NCI-H2196 treated with DMSO at 0.1 percent for 48 hours (cell line): ENCODE data around the gene IDH3A.

Source experiments
- DNase-seq: peaks from one replicate; lab custom pipeline; 2025; ENCODE audit not compliant: unreplicated experiment; lab: John Stamatoyannopoulos, UW

IDH3A gene

DNA sequence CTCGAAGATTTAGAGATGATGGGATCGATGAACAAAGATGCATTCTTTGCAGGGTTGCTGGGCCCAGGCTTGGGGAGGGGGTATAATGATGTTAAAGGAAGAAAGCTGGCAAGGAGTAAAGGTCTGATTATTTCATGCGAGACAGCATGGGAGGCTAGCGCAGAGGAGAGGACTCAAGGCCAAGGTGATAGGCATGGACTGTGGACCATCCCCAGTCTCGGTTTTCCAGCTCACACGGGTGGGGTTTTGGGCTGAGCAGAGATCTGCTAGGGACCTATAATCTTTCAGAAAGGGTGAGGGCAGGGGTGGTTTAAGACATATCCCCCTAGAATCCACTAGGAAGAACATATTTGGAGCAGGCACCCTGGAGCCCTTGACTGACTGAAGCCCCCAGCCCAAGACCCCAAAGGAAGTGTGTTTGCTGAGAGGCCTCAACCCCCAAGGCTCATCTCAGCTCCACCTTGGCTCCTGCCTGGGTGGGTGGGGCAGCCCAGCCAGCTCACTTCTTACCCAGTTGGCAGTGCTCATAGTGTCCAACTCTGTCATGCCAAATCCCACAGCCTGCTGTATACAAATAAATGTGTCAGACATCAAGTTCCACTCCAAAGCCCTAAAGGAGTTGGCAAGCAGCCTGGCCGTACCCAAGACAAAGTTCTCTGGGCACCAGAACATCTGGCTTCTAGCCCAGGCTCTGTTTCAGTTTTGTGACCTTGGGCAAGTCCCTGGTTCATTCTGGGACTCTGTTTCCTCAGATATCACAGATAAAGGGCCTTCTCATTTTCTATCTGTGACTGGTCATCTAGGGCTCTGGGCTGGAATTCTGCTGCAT lies 67.3 kb downstream of the IDH3A start:
- DNase-seq = peak; percentile 19

GRCh38 chr15:78220713-78221112 lies 71.6 kb downstream of the IDH3A start:
- DNase-seq = no peak
